ENCODE data around the gene TOM1L2.

The TOM1L2 gene

DNA sequence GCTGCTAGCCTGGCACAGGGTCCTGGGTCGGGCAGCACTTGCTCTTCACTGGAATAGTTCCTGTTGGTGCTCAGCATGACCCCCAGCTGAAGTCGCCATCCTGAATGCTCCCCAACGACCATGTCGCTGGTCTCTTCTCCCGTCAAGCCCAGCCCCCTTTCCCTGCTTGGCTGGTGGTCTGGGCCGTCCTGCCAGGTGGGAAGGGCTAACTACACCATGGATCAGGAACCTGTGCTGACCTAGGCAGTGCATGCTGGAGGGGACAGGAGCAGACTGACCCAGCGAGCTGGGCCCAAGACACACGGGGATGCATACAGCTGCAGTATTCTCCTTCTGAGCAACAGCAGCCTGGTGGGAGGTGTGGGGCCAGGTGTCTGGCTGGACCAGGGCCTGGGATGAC, 126.2 kb downstream of the TOM1L2 start:
- DNase-seq (ENCODE audit: low read depth), result no peak
- TF ChIP-seq, protein P1, sequence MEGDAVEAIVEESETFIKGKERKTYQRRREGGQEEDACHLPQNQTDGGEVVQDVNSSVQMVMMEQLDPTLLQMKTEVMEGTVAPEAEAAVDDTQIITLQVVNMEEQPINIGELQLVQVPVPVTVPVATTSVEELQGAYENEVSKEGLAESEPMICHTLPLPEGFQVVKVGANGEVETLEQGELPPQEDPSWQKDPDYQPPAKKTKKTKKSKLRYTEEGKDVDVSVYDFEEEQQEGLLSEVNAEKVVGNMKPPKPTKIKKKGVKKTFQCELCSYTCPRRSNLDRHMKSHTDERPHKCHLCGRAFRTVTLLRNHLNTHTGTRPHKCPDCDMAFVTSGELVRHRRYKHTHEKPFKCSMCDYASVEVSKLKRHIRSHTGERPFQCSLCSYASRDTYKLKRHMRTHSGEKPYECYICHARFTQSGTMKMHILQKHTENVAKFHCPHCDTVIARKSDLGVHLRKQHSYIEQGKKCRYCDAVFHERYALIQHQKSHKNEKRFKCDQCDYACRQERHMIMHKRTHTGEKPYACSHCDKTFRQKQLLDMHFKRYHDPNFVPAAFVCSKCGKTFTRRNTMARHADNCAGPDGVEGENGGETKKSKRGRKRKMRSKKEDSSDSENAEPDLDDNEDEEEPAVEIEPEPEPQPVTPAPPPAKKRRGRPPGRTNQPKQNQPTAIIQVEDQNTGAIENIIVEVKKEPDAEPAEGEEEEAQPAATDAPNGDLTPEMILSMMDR (IDR thresholded peaks at IDR 0.05; ENCODE audit: control insufficient read depth, insufficient read depth, low read depth, low read length, missing control alignments), result no peak
- no peak overlapping the region for H3K4me3 ChIP-seq (ENCODE audit: control insufficient read depth, low read depth, low read length)

DNA sequence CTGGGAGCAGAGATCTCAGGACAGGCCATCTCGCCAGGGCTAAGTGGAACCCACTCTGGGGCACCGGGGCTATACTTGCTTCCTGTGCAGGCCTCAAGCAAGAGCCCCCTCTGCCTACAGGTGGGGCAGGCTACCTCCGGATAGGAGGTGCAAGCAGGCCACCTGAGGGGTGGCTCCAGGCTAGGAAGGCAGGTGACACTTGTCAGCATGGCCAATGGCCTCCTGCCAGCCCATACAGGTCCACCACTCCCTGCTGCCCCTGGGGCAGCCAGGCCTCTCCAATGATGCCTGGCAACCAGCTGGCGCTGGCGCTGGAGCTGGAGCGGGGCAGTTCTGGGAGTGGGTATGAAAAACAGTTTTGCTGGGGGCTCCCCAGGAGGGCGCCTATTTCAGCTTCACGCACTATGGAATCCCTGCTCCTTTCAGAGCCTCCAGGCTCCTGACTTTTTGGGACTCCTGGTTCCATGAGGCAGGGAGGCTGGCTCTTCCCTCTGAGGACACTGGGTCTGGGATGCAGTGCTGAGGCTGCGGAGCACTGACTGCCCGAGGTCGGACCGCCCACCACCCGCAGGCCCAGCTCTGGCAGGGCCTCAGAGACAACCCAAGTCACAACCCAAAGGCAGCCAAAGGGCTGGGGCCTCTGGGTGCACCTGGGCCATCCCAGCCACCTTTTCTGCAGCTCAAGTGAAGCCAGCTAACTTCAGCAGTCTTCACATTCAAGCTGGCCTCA, 127.0 kb downstream of the TOM1L2 start:
- no peak for DNase-seq (ENCODE audit: low read depth)
- no peak overlapping the region for H3K4me3 ChIP-seq (ENCODE audit: control insufficient read depth, low read depth, low read length)
- TF ChIP-seq, protein P1 (IDR thresholded peaks at IDR 0.05; ENCODE audit: control insufficient read depth, insufficient read depth, low read depth, low read length, missing control alignments), result no peak

DNA sequence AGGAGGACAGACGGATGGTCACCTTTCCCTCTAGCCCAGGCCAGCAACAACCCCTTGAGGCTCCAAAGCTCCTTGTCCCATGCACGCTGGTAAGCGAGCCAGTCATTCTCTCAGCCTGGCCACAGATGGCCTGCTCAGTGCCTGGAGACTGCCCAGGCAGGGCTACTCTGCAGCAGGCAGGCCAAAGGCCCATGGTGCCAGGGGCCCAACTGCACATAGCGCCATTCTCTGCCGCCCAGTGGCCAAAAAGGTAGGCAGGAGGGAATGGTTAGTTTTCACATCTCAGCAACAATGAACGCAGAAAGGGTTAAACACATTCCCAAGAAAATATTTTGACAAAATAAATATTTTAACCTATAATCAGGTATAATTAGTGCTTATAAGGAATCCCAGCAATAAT, 127.7 kb downstream of the TOM1L2 start:
- TF ChIP-seq, protein P1 (IDR thresholded peaks at IDR 0.05; ENCODE audit: control insufficient read depth, insufficient read depth, low read depth, low read length, missing control alignments), result no peak
- H3K4me3 ChIP-seq (ENCODE audit: control insufficient read depth, low read depth, low read length), result no peak overlapping the region
- DNase-seq (ENCODE audit: low read depth), result no peak

DNA sequence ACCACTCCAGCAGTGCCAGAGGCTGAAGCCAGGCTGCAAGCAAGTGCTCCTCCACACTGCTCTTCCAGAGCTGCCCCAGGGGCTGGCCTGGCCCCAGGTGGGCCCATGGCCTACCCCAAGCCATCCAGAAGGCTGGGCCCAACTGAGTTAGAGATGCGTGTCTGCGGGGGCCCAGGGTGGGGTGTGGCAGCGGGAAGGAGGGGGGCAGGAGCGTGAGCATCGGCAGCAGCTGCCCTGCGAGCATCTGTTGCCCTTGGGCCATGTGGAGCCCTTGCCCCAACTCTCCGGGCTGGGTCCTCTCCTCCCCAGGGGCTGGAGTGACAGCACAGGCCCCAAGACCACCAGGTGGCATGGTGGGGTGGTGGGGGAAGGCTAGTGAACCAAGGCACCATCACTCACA, 128.1 kb downstream of the TOM1L2 start:
- TF ChIP-seq, protein P1 (IDR thresholded peaks at IDR 0.05; ENCODE audit: control insufficient read depth, insufficient read depth, low read depth, low read length, missing control alignments), result no peak
- H3K4me3 ChIP-seq (ENCODE audit: control insufficient read depth, low read depth, low read length), result no peak overlapping the region
- no peak for DNase-seq (ENCODE audit: low read depth)

DNA sequence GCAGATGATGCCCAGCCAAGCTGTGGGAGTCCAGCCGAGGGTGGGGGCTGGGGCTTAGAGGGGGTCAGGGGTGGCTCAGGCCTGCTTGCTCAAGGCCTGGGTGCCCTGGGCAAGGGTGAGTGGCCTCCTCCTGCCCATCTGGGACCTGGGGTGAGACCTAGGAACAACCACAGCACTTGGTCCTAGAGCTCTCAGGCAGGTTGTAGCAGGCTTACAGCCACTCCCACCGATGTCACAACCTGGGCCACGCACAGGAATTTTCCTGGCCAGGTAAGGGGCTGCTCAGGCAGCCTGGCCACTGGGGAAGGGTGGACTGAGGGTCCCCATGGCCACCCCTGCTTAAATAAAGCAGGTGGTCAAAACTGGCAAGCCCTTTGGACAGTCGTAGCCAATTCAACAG, 129.1 kb downstream of the TOM1L2 start:
- TF ChIP-seq, protein P1 (IDR thresholded peaks at IDR 0.05; ENCODE audit: control insufficient read depth, insufficient read depth, low read depth, low read length, missing control alignments), result no peak
- DNase-seq (ENCODE audit: low read depth), result no peak
- no peak overlapping the region for H3K4me3 ChIP-seq (ENCODE audit: control insufficient read depth, low read depth, low read length)

DNA sequence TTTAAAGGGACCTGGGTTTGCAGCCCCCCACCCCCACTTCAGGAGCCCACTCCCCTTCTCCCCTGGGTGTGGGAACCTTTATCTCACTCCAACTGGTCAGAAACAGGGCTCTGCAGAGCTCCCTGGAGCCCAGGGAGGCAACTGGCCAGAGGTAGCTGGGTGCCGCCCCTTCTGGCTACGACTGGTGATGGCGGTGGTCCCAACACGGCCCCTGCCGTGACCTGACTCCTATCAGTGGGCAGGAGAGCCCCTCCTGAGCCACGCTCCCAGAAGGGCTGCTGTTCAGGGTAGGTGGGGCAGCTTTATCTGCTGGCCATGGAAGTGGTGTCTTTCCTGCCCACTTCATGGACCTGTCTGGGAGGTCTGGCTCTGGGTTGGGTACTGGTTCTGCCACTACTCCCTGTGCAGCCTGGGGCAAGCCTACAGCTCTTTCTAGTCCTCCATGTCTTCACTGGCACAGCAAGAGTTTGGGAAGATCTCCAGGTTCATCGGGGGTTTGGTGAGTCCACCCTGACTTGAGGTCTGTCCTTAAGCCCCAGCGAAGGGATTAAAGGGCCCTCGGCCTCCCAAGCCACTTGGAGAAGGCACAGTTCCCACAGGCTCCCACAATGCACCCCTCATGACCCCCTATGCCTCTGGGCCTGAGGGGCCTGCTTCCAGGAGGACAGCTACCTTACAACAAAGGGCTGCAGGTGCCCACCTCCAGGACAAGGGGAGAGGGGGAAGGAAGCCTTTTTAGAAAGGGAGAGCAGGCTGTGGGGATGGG, 129.9 kb downstream of the TOM1L2 start:
- no peak for DNase-seq (ENCODE audit: low read depth)
- H3K4me3 ChIP-seq (ENCODE audit: control insufficient read depth, low read depth, low read length), result no peak overlapping the region
- TF ChIP-seq, protein P1 (IDR thresholded peaks at IDR 0.05; ENCODE audit: control insufficient read depth, insufficient read depth, low read depth, low read length, missing control alignments), result no peak
